Naive B cell (primary cell): ENCODE data around the gene FHL1. TPM values are rescaled to one million over a fixed set of nuclear protein-coding genes. Genes with fewer than 3 reads are reported as not detected.
"Not testable (repeated sequence)": the region's sequence is repeated elsewhere in the genome, so short reads cannot be mapped to it uniquely, and the experiment has no call there.

Source experiments
- ATAC-seq, 2 donors: fragments of 150-1000 bp; cut with Tn5 transposase; 2 replicates each; pipeline ENCODE4 v1.10.0; 2021; ENCODE audit warnings: low read depth in 2 of 2, mild to moderate bottlenecking in 2 of 2, moderate library complexity in 2 of 2
- DNase-seq: peaks from one replicate; pipeline ENCODE4 v3.0.0; 2022
- H3K27ac Mint-ChIP-seq, 6 donors: one replicate each; pipeline ENCODE4 v1.8.0; 2020 to 2022; ENCODE audit warnings: mild to moderate bottlenecking in 6 of 6, mixed read lengths in 6 of 6, moderate library complexity in 5 of 6, inconsistent platforms in 2 of 6
- H3K27me3 Mint-ChIP-seq, 3 donors: one replicate each; pipeline ENCODE4 v1.8.0; 2021 to 2022; ENCODE audit warnings: mixed read lengths in 3 of 3, mild to moderate bottlenecking in 1 of 3
- H3K36me3 Mint-ChIP-seq, 2 donors: one replicate each; pipeline ENCODE4 v1.8.0; 2020 to 2022; ENCODE audit warnings: mixed read lengths in 2 of 2, inconsistent platforms in 1 of 2, mild to moderate bottlenecking in 1 of 2
- H3K4me1 Mint-ChIP-seq, 3 donors: one replicate each; pipeline ENCODE4 v1.8.0; 2020 to 2022; ENCODE audit warnings: mixed read lengths in 3 of 3, inconsistent platforms in 1 of 3, mild to moderate bottlenecking in 1 of 3, moderate library complexity in 1 of 3
- H3K4me3 Mint-ChIP-seq, 8 donors: one replicate each; pipeline ENCODE4 v1.8.0; 2020 to 2022; ENCODE audit warnings: mild to moderate bottlenecking in 8 of 8, mixed read lengths in 8 of 8, moderate library complexity in 8 of 8, inconsistent platforms in 2 of 8
- H3K9me3 Mint-ChIP-seq, 7 donors: one replicate each; pipeline ENCODE4 v1.8.0; 2020 to 2022; ENCODE audit warnings: mixed read lengths in 7 of 7, mild to moderate bottlenecking in 5 of 7, inconsistent platforms in 2 of 7, moderate library complexity in 1 of 7
- polyA plus RNA-seq, 6 donors: library from polyadenylated mRNA; unstranded; fragments of 300-500 nt; fragmentation: Illumina TruSeq; gene quantifications; one replicate each; pipeline ENCODE4 v1.2.3, GENCODE V29; 2021; ENCODE audit warnings: low read depth in 6 of 6

Gene FHL1
- 10 to 100 TPM in 5 of 6 donors, 1 to 10 TPM in 1; 4.5 to 24.0 (median 13.3) TPM for polyA plus RNA-seq

- peak within 1 kb of the TSS; percentile 80 to 94 (median 88) for H3K4me3 Mint-ChIP-seq
- H3K36me3 Mint-ChIP-seq: no peaks in the 10 kb centered on the region
- peaks cover 12 to 39% (median 24%) of the 10 kb centered on the region in 3 donors for H3K4me1 Mint-ChIP-seq
- H3K9me3 Mint-ChIP-seq: peaks cover 0 to 2% (median 0%) of the 10 kb centered on the region in 7 donors
- DNase-seq (peak; percentile 31), ATAC-seq (peak; percentile 63 to 67)
- peak within 1 kb of the TSS in 3 of 6 donors; percentile 24 to 83 (median 80) for H3K27ac Mint-ChIP-seq
- peaks cover 0 to 8% (median 0%) of the 10 kb centered on the region in 3 donors for H3K27me3 Mint-ChIP-seq
These were observed at the start of gene FHL1 for GRCh38 chrX:136147315-136147901. Gene FHL1, plus strand, starts transcription at chrX:136147533.

GRCh38 chrX:136097871-136098805 lies 49.2 kb upstream of the FHL1 start:
- Mint-ChIP-seq H3K4me1 (no peaks in the 10 kb centered on the region), H3K36me3 (no peaks in the 10 kb centered on the region), H3K9me3 (no peaks in the 10 kb centered on the region), H3K4me3 (no peak overlapping the region), H3K27me3 (no peaks in the 10 kb centered on the region), H3K27ac (no peak overlapping the region)
- DNase-seq: no peak
- ATAC-seq: no peak

- ATAC-seq (no peak), DNase-seq (no peak)
- Mint-ChIP-seq H3K27ac (no peak overlapping the region), H3K4me1 (peaks cover 0 to 1% (median 0%) of the 10 kb centered on the region in 3 donors), H3K9me3 (peaks cover 0 to 10% (median 0%) of the 10 kb centered on the region in 7 donors), H3K36me3 (no peaks in the 10 kb centered on the region), H3K4me3 (no peak overlapping the region), H3K27me3 (peaks cover 0 to 18% (median 0%) of the 10 kb centered on the region in 3 donors)
These were observed 42.4 kb upstream of the FHL1 start for GRCh38 chrX:136104936-136105335.

- peaks cover 0 to 18% (median 0%) of the 10 kb centered on the region in 3 donors for H3K27me3 Mint-ChIP-seq
- DNase-seq (no peak), ATAC-seq (no peak)
- no peak overlapping the region for H3K27ac Mint-ChIP-seq
- H3K9me3 Mint-ChIP-seq: peaks cover 0 to 20% (median 4%) of the 10 kb centered on the region in 7 donors
- H3K36me3 Mint-ChIP-seq: no peaks in the 10 kb centered on the region
- peaks cover 0 to 1% (median 0%) of the 10 kb centered on the region in 3 donors for H3K4me1 Mint-ChIP-seq
- H3K4me3 Mint-ChIP-seq: no peak overlapping the region
These were observed 40.3 kb upstream of the FHL1 start for GRCh38 chrX:136106920-136107528.

GRCh38 chrX:136108905-136109304 lies 38.4 kb upstream of the FHL1 start:
- Mint-ChIP-seq H3K27me3 (peaks cover 0 to 18% (median 0%) of the 10 kb centered on the region in 3 donors), H3K9me3 (peaks cover 0 to 20% (median 4%) of the 10 kb centered on the region in 7 donors), H3K27ac (peak overlapping the region in 1 of 6 donors; percentile 75)
- ATAC-seq, DNase-seq, H3K4me1 Mint-ChIP-seq, H3K36me3 Mint-ChIP-seq, H3K4me3 Mint-ChIP-seq: not testable (repeated sequence)

GRCh38 chrX:136112286-136112685 lies 35.0 kb upstream of the FHL1 start:
- no peaks in the 10 kb centered on the region for H3K27me3 Mint-ChIP-seq
- DNase-seq: no peak
- no peak for ATAC-seq
- H3K4me3 Mint-ChIP-seq: no peak overlapping the region
- H3K4me1 Mint-ChIP-seq: peaks cover 0 to 1% (median 0%) of the 10 kb centered on the region in 3 donors
- H3K27ac Mint-ChIP-seq: no peak overlapping the region
- H3K9me3 Mint-ChIP-seq: peaks cover 0 to 20% (median 4%) of the 10 kb centered on the region in 7 donors
- no peaks in the 10 kb centered on the region for H3K36me3 Mint-ChIP-seq

GRCh38 chrX:136112778-136113177 lies 34.6 kb upstream of the FHL1 start:
- no peak for ATAC-seq
- Mint-ChIP-seq H3K9me3 (peaks cover 0 to 20% (median 4%) of the 10 kb centered on the region in 7 donors), H3K4me3 (no peak overlapping the region), H3K36me3 (no peaks in the 10 kb centered on the region), H3K4me1 (no peaks in the 10 kb centered on the region), H3K27ac (no peak overlapping the region), H3K27me3 (no peaks in the 10 kb centered on the region)
- no peak for DNase-seq

- peaks cover 0 to 9% (median 3%) of the 10 kb centered on the region in 7 donors for H3K9me3 Mint-ChIP-seq
These were observed 32.0 kb upstream of the FHL1 start for GRCh38 chrX:136115126-136115903.

GRCh38 chrX:136115904-136116297 lies 31.4 kb upstream of the FHL1 start:
- no peak for ATAC-seq
- no peaks in the 10 kb centered on the region for H3K27me3 Mint-ChIP-seq
- H3K4me3 Mint-ChIP-seq: no peak overlapping the region

More at GRCh38 chrX:136115126-136115903, 32.0 kb upstream of the FHL1 start:
- no peak overlapping the region for H3K27ac Mint-ChIP-seq
- DNase-seq: no peak
- H3K4me1 Mint-ChIP-seq: no peaks in the 10 kb centered on the region
- no peak for ATAC-seq
- H3K27me3 Mint-ChIP-seq: no peaks in the 10 kb centered on the region
- no peaks in the 10 kb centered on the region for H3K36me3 Mint-ChIP-seq
- H3K4me3 Mint-ChIP-seq: no peak overlapping the region

GRCh38 chrX:136121788-136122187 lies 25.5 kb upstream of the FHL1 start:
- H3K4me3 Mint-ChIP-seq: no peak overlapping the region
- no peaks in the 10 kb centered on the region for H3K36me3 Mint-ChIP-seq
- ATAC-seq (no peak), DNase-seq (no peak)
- H3K4me1 Mint-ChIP-seq: no peaks in the 10 kb centered on the region
- no peaks in the 10 kb centered on the region for H3K27me3 Mint-ChIP-seq
- H3K9me3 Mint-ChIP-seq: peaks cover 0 to 3% (median 0%) of the 10 kb centered on the region in 7 donors
- no peak overlapping the region for H3K27ac Mint-ChIP-seq

More at GRCh38 chrX:136115904-136116297, 31.4 kb upstream of the FHL1 start:
- peaks cover 0 to 4% (median 3%) of the 10 kb centered on the region in 7 donors for H3K9me3 Mint-ChIP-seq
- no peak for DNase-seq
- no peaks in the 10 kb centered on the region for H3K36me3 Mint-ChIP-seq
- H3K27ac Mint-ChIP-seq: no peak overlapping the region
- H3K4me1 Mint-ChIP-seq: no peaks in the 10 kb centered on the region

GRCh38 chrX:136122207-136122606 lies 25.1 kb upstream of the FHL1 start:
- Mint-ChIP-seq H3K4me1 (peaks cover 0 to 2% (median 0%) of the 10 kb centered on the region in 3 donors), H3K36me3 (no peaks in the 10 kb centered on the region), H3K27me3 (no peaks in the 10 kb centered on the region), H3K4me3 (no peak overlapping the region), H3K9me3 (peaks cover 0 to 3% (median 0%) of the 10 kb centered on the region in 7 donors), H3K27ac (no peak overlapping the region)
- ATAC-seq: no peak
- DNase-seq: no peak

GRCh38 chrX:136125106-136125505 lies 22.2 kb upstream of the FHL1 start:
- DNase-seq: no peak
- no peak for ATAC-seq
- no peak overlapping the region for H3K27ac Mint-ChIP-seq
- no peaks in the 10 kb centered on the region for H3K36me3 Mint-ChIP-seq
- no peaks in the 10 kb centered on the region for H3K9me3 Mint-ChIP-seq
- no peak overlapping the region for H3K4me3 Mint-ChIP-seq
- peaks cover 0 to 4% (median 0%) of the 10 kb centered on the region in 3 donors for H3K4me1 Mint-ChIP-seq
- H3K27me3 Mint-ChIP-seq: no peaks in the 10 kb centered on the region

GRCh38 chrX:136126371-136126770 lies 21.0 kb upstream of the FHL1 start:
- H3K9me3 Mint-ChIP-seq: no peaks in the 10 kb centered on the region
- H3K4me1 Mint-ChIP-seq: peaks cover 0 to 4% (median 3%) of the 10 kb centered on the region in 3 donors
- no peak for DNase-seq

More at GRCh38 chrX:136126371-136126770, 21.0 kb upstream of the FHL1 start:
- no peak overlapping the region for H3K27ac Mint-ChIP-seq
- no peaks in the 10 kb centered on the region for H3K27me3 Mint-ChIP-seq
- H3K4me3 Mint-ChIP-seq: no peak overlapping the region
- no peak for ATAC-seq
- no peaks in the 10 kb centered on the region for H3K36me3 Mint-ChIP-seq
